ENCODE data around the gene ARSI. TPM values are rescaled to one million over a fixed set of nuclear protein-coding genes. Genes with fewer than 3 reads are reported as not detected.
A peak's percentile ranks its signal among the peaks of the same experiment; 100 is the strongest.

Gene ARSI
- total RNA-seq, 1 donor from 2014 or later, result 4.2 TPM

DNA sequence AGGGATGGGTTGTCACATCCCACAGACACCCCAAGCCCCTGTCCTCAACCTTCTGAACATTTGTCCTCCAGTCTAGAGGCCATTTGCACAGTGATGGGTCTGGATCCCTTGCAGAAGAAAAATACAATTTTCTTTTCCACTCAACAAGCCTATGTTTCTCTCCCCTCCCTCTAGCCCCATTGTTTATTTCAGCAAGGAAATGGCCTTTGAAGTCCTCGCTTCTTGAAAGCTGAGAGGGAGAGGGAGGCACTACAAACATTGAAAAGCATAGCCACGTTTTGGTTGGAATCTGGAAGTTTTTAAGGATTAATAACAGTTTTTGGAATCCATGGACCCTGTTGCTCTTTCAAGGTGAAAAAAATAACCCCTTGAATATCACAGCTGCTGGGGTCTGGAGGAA is 24.0 kb upstream of the ARSI start:
- Histone ChIP-seq H3K4me2 (peak overlapping the region; percentile 65), H3K9ac (no peak overlapping the region), H3K36me3 (no peaks in the 10 kb centered on the region), H3F3A (ENCODE audit: low read depth) (no peaks in the 10 kb centered on the region), H3K4me3 (no peak overlapping the region), H3K79me2 (ENCODE audit: low read depth) (no peaks in the 10 kb centered on the region), H2AFZ (replicated peaks) (peak overlapping the region; percentile 67), H3K9me3 (ENCODE audit: low read depth) (no peaks in the 10 kb centered on the region), H3K27me3 (no peaks in the 10 kb centered on the region), H3K4me1 (peaks cover 13% of the 10 kb centered on the region), H4K20me1 (ENCODE audit: low read depth) (no peaks in the 10 kb centered on the region), H3K27ac (no peak overlapping the region)
- Mint-ChIP-seq H3K4me1 (peaks cover 33% of the 10 kb centered on the region), H3K27ac (no peak overlapping the region), H3K36me3 (no peaks in the 10 kb centered on the region), H3K27me3 (ENCODE audit: insufficient read depth, low read depth) (peaks cover 7% of the 10 kb centered on the region), H3K9me3 (no peaks in the 10 kb centered on the region), H3K4me3 (no peak overlapping the region)
- no peak for TF ChIP-seq EZH2phosphoT487 (IDR thresholded peaks at IDR 0.05)
- no peak for TF ChIP-seq EZH2 (IDR thresholded peaks at IDR 0.05)
- TF ChIP-seq CTCF (IDR thresholded peaks at IDR 0.05), result no peak
- DNase-seq (ENCODE audit: low spot score), result no peak

DNA sequence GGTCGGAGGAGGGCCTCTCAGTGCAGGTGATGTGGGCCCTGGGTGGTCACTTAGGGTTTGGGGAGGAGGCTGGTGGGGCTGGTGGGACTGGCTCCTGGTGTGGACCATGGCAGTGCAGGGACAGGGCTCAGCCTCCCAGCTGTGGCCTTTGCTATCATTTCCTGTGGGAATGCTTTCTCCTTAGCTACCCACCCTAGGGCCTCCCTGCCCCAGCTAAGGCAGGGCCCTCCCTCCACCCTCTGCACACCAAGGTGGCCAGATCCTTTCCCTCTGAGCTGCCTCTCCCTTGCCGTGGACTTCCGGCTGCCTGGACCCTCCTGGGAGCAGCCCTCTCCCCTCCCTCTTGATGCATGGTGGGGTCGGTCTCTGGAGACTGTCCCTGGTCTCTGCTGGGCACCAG is 22.7 kb upstream of the ARSI start:
- Histone ChIP-seq H4K20me1 (ENCODE audit: low read depth) (no peaks in the 10 kb centered on the region), H3K9ac (no peak overlapping the region), H3F3A (ENCODE audit: low read depth) (no peaks in the 10 kb centered on the region), H3K36me3 (no peaks in the 10 kb centered on the region), H3K79me2 (ENCODE audit: low read depth) (no peaks in the 10 kb centered on the region), H3K4me3 (no peak overlapping the region), H3K4me2 (no peak overlapping the region), H3K4me1 (peaks cover 14% of the 10 kb centered on the region), H3K27me3 (no peaks in the 10 kb centered on the region), H3K27ac (no peak overlapping the region), H2AFZ (replicated peaks) (no peak overlapping the region), H3K9me3 (ENCODE audit: low read depth) (no peaks in the 10 kb centered on the region)
- Mint-ChIP-seq H3K9me3 (no peaks in the 10 kb centered on the region), H3K4me3 (no peak overlapping the region), H3K27ac (no peak overlapping the region), H3K27me3 (ENCODE audit: insufficient read depth, low read depth) (peaks cover 10% of the 10 kb centered on the region), H3K4me1 (peaks cover 36% of the 10 kb centered on the region), H3K36me3 (no peaks in the 10 kb centered on the region)
- TF ChIP-seq CTCF (IDR thresholded peaks at IDR 0.05) (no peak), EZH2 (IDR thresholded peaks at IDR 0.05) (no peak), EZH2phosphoT487 (IDR thresholded peaks at IDR 0.05) (no peak)
- no peak for DNase-seq (ENCODE audit: low spot score)

- H3K27me3 ChIP-seq, result no peaks in the 10 kb centered on the region
- H3F3A ChIP-seq (ENCODE audit: low read depth), result peaks cover 3% of the 10 kb centered on the region
- DNase-seq (ENCODE audit: low spot score), result no peak
- no peak overlapping the region for H2AFZ ChIP-seq (replicated peaks)
- H3K36me3 ChIP-seq, result no peaks in the 10 kb centered on the region
- H3K79me2 ChIP-seq (ENCODE audit: low read depth), result no peaks in the 10 kb centered on the region
- H3K27ac ChIP-seq, result no peak overlapping the region
- Mint-ChIP-seq H3K27me3 (ENCODE audit: insufficient read depth, low read depth) (peaks cover 5% of the 10 kb centered on the region), H3K9me3 (no peaks in the 10 kb centered on the region), H3K4me3 (no peak overlapping the region), H3K4me1 (peaks cover 38% of the 10 kb centered on the region), H3K36me3 (no peaks in the 10 kb centered on the region), H3K27ac (peak overlapping the region; percentile 4)
- no peak for TF ChIP-seq EZH2 (IDR thresholded peaks at IDR 0.05)
- TF ChIP-seq CTCF (IDR thresholded peaks at IDR 0.05), result no peak
- no peak for TF ChIP-seq EZH2phosphoT487 (IDR thresholded peaks at IDR 0.05)
- peaks cover 29% of the 10 kb centered on the region for H3K4me1 ChIP-seq
- H3K9me3 ChIP-seq (ENCODE audit: low read depth), result no peaks in the 10 kb centered on the region
- H4K20me1 ChIP-seq (ENCODE audit: low read depth), result no peaks in the 10 kb centered on the region
- no peak overlapping the region for H3K9ac ChIP-seq
- no peak overlapping the region for H3K4me3 ChIP-seq
- H3K4me2 ChIP-seq, result no peak overlapping the region
These were observed 21.1 kb upstream of the ARSI start for GRCh38 chr5:150323819-150324218.

Measured in neural progenitor cell (in vitro differentiated cells).